ENCODE results near the gene RPA1. TPM values are rescaled to one million over a fixed set of nuclear protein-coding genes. Genes with fewer than 3 reads are reported as not detected.

The RPA1 gene
- total and polyA plus RNA-seq, 2 of the 8 experiments (the other 6 are each of a cell fraction or from before 2014, with no cell fraction given), result 79.1 to 194 TPM

DNA sequence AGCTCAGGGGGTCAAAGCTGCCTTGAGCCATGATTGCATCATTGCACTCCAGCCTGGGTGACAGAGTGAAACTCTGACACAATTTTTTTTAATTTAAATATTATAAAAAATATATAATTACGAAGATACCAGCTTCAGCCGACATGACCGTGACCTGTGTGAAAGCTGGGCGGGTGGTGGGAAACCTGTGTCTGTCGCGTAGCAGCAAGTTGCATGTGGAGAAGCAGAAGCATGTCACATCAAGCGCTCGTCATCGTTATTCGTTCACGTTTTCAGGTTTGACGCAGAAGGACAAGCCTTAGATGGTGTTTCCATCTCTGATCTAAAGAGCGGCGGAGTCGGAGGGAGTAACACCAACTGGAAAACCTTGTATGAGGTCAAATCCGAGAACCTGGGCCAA, 53.7 kb downstream of the RPA1 start:
- Histone ChIP-seq H4K20me1 (replicated peaks in 1 of 2; ENCODE audit: control insufficient read depth in 1 of 2, insufficient read depth in 2 of 2, low read length in 2 of 2) (peaks cover 7 to 8% of the 10 kb centered on the region in 2 experiments), H3K18ac (ENCODE audit: extremely low read depth, low read length) (no peak overlapping the region), H3K9ac (replicated peaks in 1 of 4; ENCODE audit: extremely low read depth in 1 of 4, low read depth in 3 of 4, low read length in 3 of 4) (no peak overlapping the region), H2BK120ac (replicated peaks; ENCODE audit: low read depth, low read length) (no peak overlapping the region), H3K9me3 (ENCODE audit: insufficient read depth in 2 of 2, low read depth in 1 of 2, low read length in 1 of 2) (no peaks in the 10 kb centered on the region), H2AFZ (ENCODE audit: low read length) (no peak overlapping the region), H2AK5ac (ENCODE audit: low read depth, low read length) (no peak overlapping the region), H3K4me3 (ENCODE audit: extremely low read depth in 1 of 4, insufficient read depth in 2 of 4, low read depth in 3 of 4, low read length in 4 of 4) (no peak overlapping the region), H3K14ac (ENCODE audit: insufficient read length) (no peak overlapping the region), H3K4ac (replicated peaks; ENCODE audit: insufficient read length, low read depth, low read length) (no peak overlapping the region), H2BK12ac (ENCODE audit: low read depth, low read length) (no peak overlapping the region; the same call in 1 of the 2 replicates), H3K79me1 (ENCODE audit: low read depth, low read length) (no peaks in the 10 kb centered on the region; the same call in 1 of the 2 replicates), H3K27ac (ENCODE audit: low read depth, low read length) (no peak overlapping the region), H3K4me2 (ENCODE audit: insufficient read depth in 1 of 2, low read depth in 2 of 2, low read length in 2 of 2) (no peak overlapping the region), H2BK5ac (ENCODE audit: low read depth, low read length) (no peak overlapping the region), H4K8ac (ENCODE audit: extremely low read depth, insufficient read depth, low read length) (no peak overlapping the region), H3K23me2 (ENCODE audit: low read depth, low read length) (no peaks in the 10 kb centered on the region), H3K27me3 (replicated peaks in 1 of 4; ENCODE audit: control insufficient read depth in 3 of 4, extremely low read depth in 1 of 4, insufficient read depth in 3 of 4, low read length in 3 of 4) (no peaks in the 10 kb centered on the region), H3K23ac (ENCODE audit: insufficient read length) (no peak overlapping the region), H4K5ac (ENCODE audit: insufficient read length, low read depth, low read length) (no peak overlapping the region), H3K36me3 (ENCODE audit: control insufficient read depth in 2 of 4, insufficient read depth in 4 of 4, low read length in 3 of 4) (peaks cover 33 to 74% (median 63%) of the 10 kb centered on the region in 4 experiments), H2BK15ac (ENCODE audit: low read length) (no peak overlapping the region), H3K56ac (replicated peaks; ENCODE audit: insufficient read length, low read depth, low read length) (no peak overlapping the region), H3K4me1 (replicated peaks in 1 of 4; ENCODE audit: control insufficient read depth in 3 of 4, insufficient read depth in 4 of 4, low read length in 3 of 4) (no peaks in the 10 kb centered on the region), H2BK20ac (ENCODE audit: low read length) (no peak overlapping the region), H3K79me2 (ENCODE audit: control insufficient read depth in 1 of 2, insufficient read depth in 2 of 2, low read length in 2 of 2) (no peaks in the 10 kb centered on the region), H4K91ac (replicated peaks; ENCODE audit: insufficient read length, low read length) (no peak overlapping the region)
- 89% methylated on average over 16 of the region's 16 CpGs; no CpG with 5 or more reads in 1 of the 2 experiments for WGBS, 2 experiments (ENCODE audit: extremely low coverage in 1 of 2, insufficient coverage in 1 of 2, insufficient read length in 1 of 2, insufficient replicate concordance in 2 of 2, low coverage in 1 of 2, low lambda C conversion rate in 2 of 2, missing lambda C conversion rate in 1 of 2)
- POLR2A ChIA-PET (ENCODE audit: partially characterized antibody), result no interaction called here
- no peak for TF ChIP-seq SP4 (IDR thresholded peaks at IDR 0.05; ENCODE audit: low read length)
- TF ChIP-seq RFX5 (IDR thresholded peaks at IDR 0.05; ENCODE audit: borderline replicate concordance, low read depth, low read length), result no peak
- TF ChIP-seq YY1 (IDR thresholded peaks at IDR 0.05; ENCODE audit: low read depth, low read length), result no peak
- no peak for TF ChIP-seq SAP30 (IDR thresholded peaks at IDR 0.05; ENCODE audit: insufficient read depth, insufficient replicate concordance, low read length)
- TF ChIP-seq SP2 (IDR thresholded peaks at IDR 0.05; ENCODE audit: low read length), result no peak
- TF ChIP-seq SP1 (IDR thresholded peaks at IDR 0.05; ENCODE audit: low read depth, low read length), result no peak
- DNase-seq (ENCODE audit: low read depth in 1 of 2, low spot score in 2 of 2) (no peak), FAIRE-seq (no peak)
- CTCF ChIA-PET (ENCODE audit: partially characterized antibody), result interaction anchor here (0.7 to 3.4 kb wide), 14 partner anchors 9 to 180 kb away, joined by 3 to 17 read pairs (median 4); partner anchors contain the start of genes OVCA2, RPA1 and SMYD4

Measured in H1 (cell line).